SH-SY5Y (cell line): ENCODE results near the gene WWOX.

Source experiments
- GATA2 ChIP-seq: IDR thresholded peaks from 2 replicates; pipeline ENCODE4 v1.6.1; 2011; ENCODE audit warnings: mild to moderate bottlenecking, low read depth, low read length
- GATA3 ChIP-seq: IDR thresholded peaks from 2 replicates; pipeline ENCODE4 v1.6.1; 2011; ENCODE audit warnings: low read depth, mild to moderate bottlenecking, low read length, moderate library complexity

DNA sequence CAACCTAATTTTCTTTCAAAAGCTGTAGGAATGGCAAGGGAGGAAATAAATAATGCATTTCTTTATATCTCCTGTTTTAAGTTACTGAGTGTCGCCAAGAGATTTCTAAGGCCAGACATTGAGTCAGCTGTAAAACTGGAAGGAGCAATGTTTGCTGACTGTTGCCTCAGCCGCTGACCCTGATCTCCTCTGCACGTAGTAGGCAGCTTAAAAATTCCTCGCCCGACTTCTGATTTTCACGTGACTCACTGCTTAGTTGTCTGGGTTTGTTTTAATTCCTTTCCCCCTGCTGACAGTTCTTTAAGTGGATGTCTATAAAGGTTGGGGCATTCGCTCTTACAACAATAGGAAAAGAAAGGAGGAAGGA lies 100.6 kb downstream of the WWOX start:
- TF ChIP-seq GATA3: no peak
- no peak for TF ChIP-seq GATA2
